Activated T-cell treated with anti-CD3 and anti-CD28 coated beads, Interleukin-2, amount 50 U/mL, for 24 hours (primary cell): ENCODE data around the gene NAB2.
A peak's percentile ranks its signal among the peaks of the same experiment; 100 is the strongest.

Experiments
- DNase-seq: peaks from one replicate; pipeline ENCODE4 v3.0.0-alpha.2; 2020
- H3K27ac Mint-ChIP-seq: 2 replicates; pipeline ENCODE4 v1.8.0; 2020; ENCODE audit warnings: mild to moderate bottlenecking, mixed read lengths
- H3K27me3 Mint-ChIP-seq: 2 replicates; pipeline ENCODE4 v1.8.0; 2020; ENCODE audit warnings: mixed read lengths
- H3K36me3 Mint-ChIP-seq: 2 replicates; pipeline ENCODE4 v1.8.0; 2020; ENCODE audit warnings: low read depth, mixed read lengths
- H3K4me1 Mint-ChIP-seq: 2 replicates; pipeline ENCODE4 v1.8.0; 2020; ENCODE audit warnings: low read depth, mixed read lengths
- H3K4me3 Mint-ChIP-seq: 2 replicates; pipeline ENCODE4 v1.8.0; 2020; ENCODE audit warnings: mild to moderate bottlenecking, moderate library complexity, mixed read lengths
- H3K9me3 Mint-ChIP-seq: 2 replicates; pipeline ENCODE4 v1.8.0; 2020; ENCODE audit warnings: mixed read lengths

Gene NAB2

GRCh38 chr12:57124261-57124877, 35.5 kb downstream of the NAB2 start:
- peaks cover 8% of the 10 kb centered on the region for H3K27me3 Mint-ChIP-seq
- peaks cover 16% of the 10 kb centered on the region for H3K4me1 Mint-ChIP-seq
- no peak overlapping the region for H3K27ac Mint-ChIP-seq
- DNase-seq: peak; percentile 75
- no peak overlapping the region for H3K4me3 Mint-ChIP-seq
- H3K9me3 Mint-ChIP-seq: no peaks in the 10 kb centered on the region
- no peaks in the 10 kb centered on the region for H3K36me3 Mint-ChIP-seq

GRCh38 chr12:57126061-57126460, 37.1 kb downstream of the NAB2 start:
- H3K27me3 Mint-ChIP-seq: peaks cover 8% of the 10 kb centered on the region
- H3K27ac Mint-ChIP-seq: no peak overlapping the region
- peaks cover 24% of the 10 kb centered on the region for H3K4me1 Mint-ChIP-seq
- no peak overlapping the region for H3K4me3 Mint-ChIP-seq
- DNase-seq: no peak
- H3K9me3 Mint-ChIP-seq: no peaks in the 10 kb centered on the region
- no peaks in the 10 kb centered on the region for H3K36me3 Mint-ChIP-seq

- Mint-ChIP-seq H3K9me3 (no peaks in the 10 kb centered on the region), H3K27me3 (peaks cover 8% of the 10 kb centered on the region), H3K27ac (no peak overlapping the region), H3K4me3 (no peak overlapping the region), H3K36me3 (no peaks in the 10 kb centered on the region), H3K4me1 (peaks cover 25% of the 10 kb centered on the region)
- DNase-seq: no peak
Measured at GRCh38 chr12:57126561-57126960, 37.6 kb downstream of the NAB2 start.

DNA sequence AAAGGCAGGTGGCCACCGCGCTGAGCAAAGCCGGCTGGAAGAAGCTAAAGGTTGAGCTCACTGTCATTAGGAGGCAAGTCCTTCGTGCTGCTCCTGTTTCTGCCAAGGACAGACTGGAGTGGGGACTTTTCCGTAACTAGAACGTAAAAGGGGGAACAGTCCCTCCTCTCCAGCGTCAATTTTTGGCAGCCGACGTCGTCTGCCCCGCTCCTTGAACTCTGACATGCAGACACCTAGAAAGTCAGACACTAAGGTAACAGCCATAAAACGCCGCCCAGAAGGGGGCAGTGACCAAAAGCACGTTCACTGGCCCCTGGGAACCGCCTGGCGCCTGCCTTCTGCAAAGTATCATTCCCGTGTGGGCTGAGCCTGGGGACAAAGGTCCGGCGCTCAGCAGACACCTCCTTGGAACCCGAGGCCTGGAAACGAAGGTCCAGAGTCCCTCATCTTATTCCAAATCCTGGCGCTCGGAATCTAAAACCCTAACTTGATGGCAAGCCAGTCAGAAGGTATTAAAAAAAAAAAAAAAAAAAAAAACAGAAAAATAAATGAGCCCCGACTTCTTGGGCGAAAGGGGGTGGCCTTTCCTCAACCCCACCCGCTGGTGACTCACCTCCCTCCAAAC, 38.3 kb downstream of the NAB2 start:
- peaks cover 8% of the 10 kb centered on the region for H3K27me3 Mint-ChIP-seq
- peak; percentile 60 for DNase-seq
- H3K9me3 Mint-ChIP-seq: no peaks in the 10 kb centered on the region
- peaks cover 25% of the 10 kb centered on the region for H3K4me1 Mint-ChIP-seq
- H3K36me3 Mint-ChIP-seq: no peaks in the 10 kb centered on the region
- H3K27ac Mint-ChIP-seq: no peak overlapping the region
- H3K4me3 Mint-ChIP-seq: peak overlapping the region; percentile 79

DNA sequence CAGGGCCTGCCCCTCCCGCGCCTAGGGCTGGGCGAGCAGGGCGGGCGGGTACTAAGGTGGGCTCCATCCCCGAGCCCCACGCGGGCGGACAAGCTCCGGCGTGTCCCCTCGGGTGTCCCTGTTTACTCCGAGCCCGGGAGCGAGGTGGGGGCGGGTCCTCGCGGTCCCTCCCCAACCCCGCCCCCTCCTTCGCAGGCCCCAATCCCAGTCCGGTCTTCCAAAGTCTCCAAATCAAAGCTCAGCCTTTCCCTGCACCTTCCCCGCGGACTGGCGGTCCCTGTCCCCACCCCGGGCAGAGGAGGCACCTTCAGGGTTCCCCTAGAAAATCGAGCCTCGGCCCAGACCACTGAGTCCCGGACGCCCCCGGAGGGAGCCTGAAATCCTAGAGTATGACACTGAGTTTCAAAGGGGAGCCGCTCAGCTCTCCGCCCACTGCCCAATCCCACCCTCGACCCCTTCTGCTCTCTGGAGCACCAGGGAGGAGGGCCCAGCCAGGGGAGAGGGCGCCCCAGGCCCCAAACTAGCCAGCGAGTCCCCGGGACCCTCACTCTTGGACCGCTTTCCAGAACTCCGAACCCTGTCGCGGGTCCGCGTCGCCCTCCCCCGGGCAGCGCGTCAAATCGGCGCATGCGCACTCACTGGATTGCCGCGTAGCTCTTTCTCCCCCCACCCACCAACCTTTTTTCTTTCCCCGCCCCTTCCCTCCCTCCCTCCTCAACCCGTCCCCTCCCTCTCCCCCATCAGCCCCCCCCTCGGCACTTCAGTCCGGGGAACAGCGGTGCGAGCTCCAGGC, 39.0 kb downstream of the NAB2 start, which contains the start of gene LRP1:
TSS of gene LRP1 (plus strand) at position 758 of the 793 bp plus-strand sequence. CDS start 482 bp downstream, outside the sequence.
- peak within 1 kb of the TSS; percentile 79 for H3K4me3 Mint-ChIP-seq
- H3K36me3 Mint-ChIP-seq: no peaks in the 10 kb centered on the region
- no peaks in the 10 kb centered on the region for H3K9me3 Mint-ChIP-seq
- DNase-seq: peak; percentile 86
- peaks cover 8% of the 10 kb centered on the region for H3K27me3 Mint-ChIP-seq
- H3K4me1 Mint-ChIP-seq: peaks cover 25% of the 10 kb centered on the region
- H3K27ac Mint-ChIP-seq: peak within 1 kb of the TSS; percentile 62

DNA sequence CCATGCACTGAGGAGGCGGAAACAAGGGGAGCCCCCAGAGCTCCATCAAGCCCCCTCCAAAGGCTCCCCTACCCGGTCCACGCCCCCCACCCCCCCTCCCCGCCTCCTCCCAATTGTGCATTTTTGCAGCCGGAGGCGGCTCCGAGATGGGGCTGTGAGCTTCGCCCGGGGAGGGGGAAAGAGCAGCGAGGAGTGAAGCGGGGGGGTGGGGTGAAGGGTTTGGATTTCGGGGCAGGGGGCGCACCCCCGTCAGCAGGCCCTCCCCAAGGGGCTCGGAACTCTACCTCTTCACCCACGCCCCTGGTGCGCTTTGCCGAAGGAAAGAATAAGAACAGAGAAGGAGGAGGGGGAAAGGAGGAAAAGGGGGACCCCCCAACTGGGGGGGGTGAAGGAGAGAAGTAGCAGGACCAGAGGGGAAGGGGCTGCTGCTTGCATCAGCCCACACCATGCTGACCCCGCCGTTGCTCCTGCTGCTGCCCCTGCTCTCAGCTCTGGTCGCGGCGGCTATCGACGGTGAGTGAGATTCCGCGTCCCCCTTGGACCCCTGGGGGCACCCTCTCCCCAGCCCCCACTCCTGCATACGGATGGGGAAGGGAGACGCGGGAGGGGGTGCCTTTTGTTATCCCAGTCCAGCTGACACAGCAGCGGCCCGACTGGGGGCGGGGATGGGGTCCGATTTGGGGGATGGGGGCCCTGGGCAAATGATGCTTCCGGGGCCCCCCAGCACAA, 39.8 kb downstream of the NAB2 start:
- H3K27me3 Mint-ChIP-seq: peaks cover 8% of the 10 kb centered on the region
- H3K4me1 Mint-ChIP-seq: peaks cover 25% of the 10 kb centered on the region
- peak overlapping the region; percentile 79 for H3K4me3 Mint-ChIP-seq
- DNase-seq: no peak
- H3K9me3 Mint-ChIP-seq: no peaks in the 10 kb centered on the region
- no peaks in the 10 kb centered on the region for H3K36me3 Mint-ChIP-seq
- no peak overlapping the region for H3K27ac Mint-ChIP-seq

GRCh38 chr12:57129321-57129842, 40.5 kb downstream of the NAB2 start:
- Mint-ChIP-seq H3K36me3 (no peaks in the 10 kb centered on the region), H3K4me3 (peak overlapping the region; percentile 45), H3K9me3 (no peaks in the 10 kb centered on the region), H3K4me1 (peaks cover 22% of the 10 kb centered on the region), H3K27me3 (peaks cover 8% of the 10 kb centered on the region), H3K27ac (peak overlapping the region; percentile 19)
- no peak for DNase-seq

DNA sequence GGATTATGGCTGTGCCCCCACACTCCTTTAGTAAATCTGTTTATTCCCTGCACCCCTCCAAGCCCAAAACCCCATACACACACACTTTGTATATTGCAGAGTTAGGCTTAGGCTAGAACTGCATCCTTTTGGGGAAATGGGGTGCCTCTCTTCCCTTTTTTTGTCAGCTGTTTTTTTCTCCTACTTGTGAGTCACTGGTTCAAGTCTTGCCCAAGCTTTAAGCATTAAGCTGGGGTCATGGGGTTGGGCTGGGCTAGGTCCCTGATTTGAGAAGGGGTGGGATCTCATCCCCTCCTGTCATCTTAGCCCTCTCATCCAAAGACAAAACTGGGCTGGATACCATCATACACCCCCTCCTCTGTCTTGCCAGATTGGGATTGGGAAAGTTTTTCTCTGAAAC, 41.0 kb downstream of the NAB2 start:
- peak overlapping the region; percentile 45 for H3K4me3 Mint-ChIP-seq

DNA sequence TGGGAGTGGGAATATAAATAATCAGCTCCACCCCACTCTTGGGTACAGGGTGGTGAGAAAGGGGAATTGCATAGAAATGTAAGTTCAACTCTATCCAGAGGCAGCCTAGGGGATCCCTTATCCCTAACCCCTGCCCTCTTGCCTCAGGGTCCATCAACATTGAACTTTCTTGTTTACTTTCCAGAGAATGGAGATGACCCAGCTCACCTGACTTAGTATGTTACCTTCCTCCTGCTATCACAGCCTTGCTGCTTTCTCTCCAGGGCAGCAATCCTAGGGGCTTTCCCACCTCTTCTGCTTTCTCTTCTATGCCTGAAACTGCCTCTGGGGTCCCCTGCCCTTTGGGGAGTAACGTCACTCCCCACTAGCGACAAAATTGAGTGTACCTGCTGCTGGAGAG, 42.0 kb downstream of the NAB2 start:
- no peak for DNase-seq
- peaks cover 5% of the 10 kb centered on the region for H3K27me3 Mint-ChIP-seq
- H3K4me3 Mint-ChIP-seq: no peak overlapping the region
- no peak overlapping the region for H3K27ac Mint-ChIP-seq
- H3K9me3 Mint-ChIP-seq: no peaks in the 10 kb centered on the region
- H3K4me1 Mint-ChIP-seq: peaks cover 20% of the 10 kb centered on the region
- no peaks in the 10 kb centered on the region for H3K36me3 Mint-ChIP-seq

More for the DNA sequence above, 41.0 kb downstream of the NAB2 start:
- peaks cover 5% of the 10 kb centered on the region for H3K27me3 Mint-ChIP-seq
- DNase-seq: no peak
- H3K27ac Mint-ChIP-seq: peak overlapping the region; percentile 19
- no peaks in the 10 kb centered on the region for H3K9me3 Mint-ChIP-seq
- peaks cover 20% of the 10 kb centered on the region for H3K4me1 Mint-ChIP-seq
- no peaks in the 10 kb centered on the region for H3K36me3 Mint-ChIP-seq

DNA sequence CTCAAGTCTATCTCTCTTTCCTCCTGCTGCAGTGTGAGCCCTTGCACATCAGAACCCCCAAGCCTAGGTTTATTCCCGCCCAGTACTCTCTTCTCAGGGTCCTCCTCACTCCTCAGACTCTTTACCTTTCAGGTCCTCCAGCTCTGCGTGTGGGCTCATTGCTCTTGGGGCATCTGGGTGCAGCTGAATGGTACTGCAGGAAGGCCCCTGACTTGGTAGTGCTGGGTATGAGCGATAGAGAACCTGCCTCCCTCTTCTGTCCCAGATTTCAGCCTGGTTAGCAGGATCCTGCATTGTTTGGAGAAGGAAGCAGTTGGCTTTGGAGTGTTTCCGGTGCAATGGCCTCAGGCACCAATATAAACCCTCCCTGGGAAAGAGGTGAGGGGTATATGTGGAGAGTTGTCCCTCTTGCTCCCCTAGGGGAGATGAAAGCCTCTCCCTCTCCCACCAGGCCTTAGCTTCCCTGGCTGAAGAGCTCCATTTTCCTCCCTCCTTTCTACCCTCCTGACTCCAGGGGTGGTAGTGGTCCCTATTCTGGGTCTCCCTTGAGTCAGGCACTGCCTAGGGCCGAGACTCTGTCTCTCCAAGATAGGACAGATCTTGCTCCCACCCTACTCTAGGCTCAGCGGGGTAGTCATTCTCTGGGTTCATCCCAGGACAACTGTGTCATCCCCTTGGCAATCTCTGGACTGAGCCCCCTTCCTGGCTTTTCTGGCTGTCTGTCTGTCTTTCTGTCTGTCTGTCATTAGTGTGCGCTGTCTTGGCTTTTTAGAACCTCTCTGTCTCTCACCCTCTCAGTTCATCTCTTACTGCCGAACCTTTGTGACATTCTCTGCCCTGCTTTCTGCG, 43.2 kb downstream of the NAB2 start:
- Mint-ChIP-seq H3K9me3 (no peaks in the 10 kb centered on the region), H3K4me3 (no peak overlapping the region), H3K27me3 (no peaks in the 10 kb centered on the region), H3K27ac (no peak overlapping the region), H3K36me3 (no peaks in the 10 kb centered on the region), H3K4me1 (peaks cover 16% of the 10 kb centered on the region)
- no peak for DNase-seq

GRCh38 chr12:57133013-57133569, 44.2 kb downstream of the NAB2 start:
- no peak overlapping the region for H3K27ac Mint-ChIP-seq
- H3K4me3 Mint-ChIP-seq: no peak overlapping the region
- no peaks in the 10 kb centered on the region for H3K9me3 Mint-ChIP-seq
- peaks cover 12% of the 10 kb centered on the region for H3K4me1 Mint-ChIP-seq
- H3K27me3 Mint-ChIP-seq: no peaks in the 10 kb centered on the region
- DNase-seq: no peak
- H3K36me3 Mint-ChIP-seq: no peaks in the 10 kb centered on the region

GRCh38 chr12:57133916-57134315, 45.0 kb downstream of the NAB2 start:
- no peaks in the 10 kb centered on the region for H3K27me3 Mint-ChIP-seq
- no peak for DNase-seq
- H3K27ac Mint-ChIP-seq: no peak overlapping the region
- peaks cover 9% of the 10 kb centered on the region for H3K4me1 Mint-ChIP-seq
- no peaks in the 10 kb centered on the region for H3K9me3 Mint-ChIP-seq
- H3K4me3 Mint-ChIP-seq: no peak overlapping the region
- H3K36me3 Mint-ChIP-seq: no peaks in the 10 kb centered on the region

DNA sequence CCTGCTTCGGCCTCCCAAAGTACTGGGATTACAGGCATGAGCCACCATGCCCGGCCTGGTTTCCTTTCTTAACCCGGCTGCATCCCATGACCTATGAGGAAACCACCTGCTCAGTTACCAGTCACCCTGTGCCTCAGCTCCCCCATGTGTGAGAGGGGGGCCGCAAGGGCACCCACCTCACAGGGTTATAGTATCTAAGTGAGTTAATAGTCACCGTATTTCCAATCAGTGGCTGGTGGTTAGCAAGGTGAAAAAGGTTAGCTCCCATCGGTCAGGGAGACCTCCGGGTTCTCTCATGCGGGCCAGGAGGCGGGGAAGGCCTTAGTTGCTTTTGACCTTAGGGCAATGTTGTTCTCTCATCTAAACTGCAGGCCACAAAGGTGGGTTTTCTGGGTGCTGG, 46.0 kb downstream of the NAB2 start:
- Mint-ChIP-seq H3K27ac (no peak overlapping the region), H3K4me1 (peaks cover 6% of the 10 kb centered on the region), H3K9me3 (no peaks in the 10 kb centered on the region), H3K36me3 (no peaks in the 10 kb centered on the region), H3K4me3 (no peak overlapping the region), H3K27me3 (no peaks in the 10 kb centered on the region)
- DNase-seq: no peak
